AG08396 (cell line): ENCODE measurements around the gene LRRK1.
"Not testable (repeated sequence)": the region's sequence is repeated elsewhere in the genome, so short reads cannot be mapped to it uniquely, and the experiment has no call there.

Experiments
- DNase-seq: peaks from one replicate; pipeline ENCODE4 v3.0.0; 2012; ENCODE audit warnings: low spot score, mixed read lengths

LRRK1 gene

DNA sequence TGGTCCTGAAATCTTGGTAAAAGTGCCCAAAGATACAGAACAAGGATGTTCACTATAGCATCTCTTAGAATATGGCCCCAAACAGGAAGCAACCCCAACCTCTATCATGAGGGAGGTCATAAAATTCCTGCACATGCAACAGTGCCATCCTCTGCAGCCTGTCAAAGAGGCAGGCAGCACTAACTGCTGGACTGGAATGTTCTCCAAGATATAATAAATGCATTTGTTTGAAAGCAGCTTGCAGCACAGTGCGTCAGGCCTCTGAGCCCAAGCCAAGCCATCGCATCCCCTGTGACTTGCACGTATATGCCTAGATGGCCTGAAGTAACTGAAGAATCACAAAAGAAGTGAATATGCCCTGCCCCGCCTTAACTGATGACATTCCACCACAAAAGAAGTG lies 153.1 kb downstream of the LRRK1 start:
- not testable (repeated sequence) for DNase-seq

DNA sequence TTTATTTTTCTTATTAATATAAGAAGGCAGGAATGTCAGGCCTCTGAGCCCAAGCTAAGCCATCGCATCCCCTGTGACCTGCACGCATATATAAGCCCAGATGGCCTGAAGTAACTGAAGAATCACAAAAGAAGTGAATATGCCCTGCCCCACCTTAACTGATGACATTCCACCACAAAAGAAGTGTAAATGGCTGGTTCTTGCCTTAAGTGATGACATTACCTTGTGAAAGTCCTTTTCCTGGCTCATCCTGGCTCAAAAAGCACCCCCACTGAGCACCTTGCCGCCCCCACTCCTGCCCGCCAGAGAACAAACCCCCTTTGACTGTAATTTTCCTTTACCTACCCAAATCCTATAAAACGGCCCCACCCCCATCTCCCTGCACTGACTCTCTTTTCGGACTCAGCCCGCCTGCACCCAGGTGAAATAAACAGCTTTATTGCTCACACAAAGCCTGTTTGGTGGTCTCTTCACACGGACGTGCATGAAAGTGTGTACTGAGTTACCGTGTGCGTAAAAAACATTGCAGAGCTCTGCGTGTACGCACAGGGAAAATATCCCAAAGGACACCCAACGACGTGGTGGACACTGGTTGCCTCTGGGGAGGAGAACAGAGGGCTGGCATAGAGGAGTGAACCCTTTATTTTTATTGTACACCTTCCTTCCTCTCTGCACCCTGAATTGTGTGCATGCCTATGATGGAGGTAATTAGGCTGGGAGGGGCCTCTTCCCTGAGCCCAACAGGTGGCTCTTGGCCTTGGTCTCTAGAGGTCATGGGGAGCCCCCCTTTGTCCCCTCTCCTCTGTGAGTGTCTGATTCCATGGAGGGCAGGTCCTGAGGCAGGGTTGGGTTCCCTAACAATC lies 158.9 kb downstream of the LRRK1 start:
- DNase-seq = not testable (repeated sequence)

DNA sequence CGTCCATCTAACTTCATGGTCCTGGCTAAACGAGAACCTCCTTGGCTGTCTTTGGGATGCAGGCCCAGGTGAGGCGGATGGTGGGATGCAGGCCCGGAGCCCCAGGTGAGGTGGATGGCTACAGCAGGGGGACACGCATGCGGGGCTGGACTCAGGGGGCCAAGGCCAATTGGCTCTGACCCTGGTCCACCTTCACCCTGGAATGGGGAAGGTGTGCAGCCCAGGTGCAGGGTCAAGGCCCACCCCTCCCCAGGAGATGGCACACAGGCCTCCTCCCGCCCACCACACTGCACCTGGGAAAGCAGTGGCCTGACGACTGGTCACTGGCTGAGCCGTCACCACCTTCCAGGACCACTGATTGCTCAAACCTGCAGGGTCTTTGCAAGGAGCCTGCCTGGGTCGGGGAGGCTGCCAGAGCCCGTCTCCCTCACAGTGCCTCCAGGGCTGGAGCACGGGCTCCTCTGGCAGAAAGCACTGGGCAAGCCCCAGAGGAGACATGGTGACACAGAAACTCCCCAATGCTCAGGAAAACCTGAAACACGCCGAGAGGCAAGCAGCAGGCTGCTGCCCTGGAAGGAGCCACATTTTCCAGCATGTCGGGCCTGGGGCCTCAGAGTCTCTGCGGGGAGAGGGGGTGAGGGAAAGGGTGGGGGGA lies 159.6 kb downstream of the LRRK1 start:
- no peak for DNase-seq

DNA sequence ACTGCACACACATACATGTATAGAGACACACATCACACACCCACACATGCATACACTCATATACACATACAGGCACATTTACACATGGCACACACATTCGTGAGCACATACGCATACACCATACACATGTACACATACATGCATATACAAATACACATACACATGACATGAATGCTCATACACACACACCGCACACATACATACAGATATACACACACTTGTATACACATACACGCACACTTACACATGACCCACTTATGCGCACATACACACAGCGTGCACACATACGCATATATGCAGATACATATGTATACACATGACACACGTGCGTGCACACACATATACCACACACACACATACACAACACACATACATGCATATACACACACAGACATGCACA lies 162.7 kb downstream of the LRRK1 start:
- no peak for DNase-seq

DNA sequence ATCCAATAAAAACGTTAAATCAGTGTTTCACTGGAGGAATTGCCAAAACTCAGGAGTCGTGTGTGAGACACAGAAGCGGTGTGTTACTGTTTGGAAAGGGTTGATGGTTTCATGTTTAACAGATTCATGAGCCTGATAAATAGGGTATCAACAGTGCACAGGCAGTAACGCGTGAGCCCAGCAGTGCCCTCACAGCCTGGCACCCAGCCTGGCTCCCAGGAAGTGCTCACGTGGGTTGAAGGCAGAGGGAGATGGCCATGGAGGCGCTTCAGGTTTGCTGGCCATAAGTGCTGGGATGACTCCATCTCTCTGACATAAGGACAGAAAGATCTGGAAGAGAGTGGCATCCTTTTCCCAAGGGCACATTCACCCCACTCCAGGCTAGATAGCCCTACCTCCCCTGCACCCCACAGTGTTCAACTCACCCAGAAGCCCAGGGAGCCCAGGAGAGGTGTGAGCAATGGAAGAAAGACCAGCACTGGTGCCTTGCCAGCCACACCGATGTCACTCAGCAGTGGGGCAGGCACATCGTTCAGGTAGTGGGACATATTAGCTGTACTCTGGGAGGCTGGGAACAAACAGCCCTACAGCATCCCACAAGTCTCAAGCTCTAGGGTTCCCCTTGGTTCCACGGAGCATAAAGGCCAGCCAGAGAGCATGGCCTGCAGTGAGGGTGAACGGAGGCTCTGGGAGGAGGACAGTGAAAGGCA lies 164.3 kb downstream of the LRRK1 start:
- DNase-seq = no peak

DNA sequence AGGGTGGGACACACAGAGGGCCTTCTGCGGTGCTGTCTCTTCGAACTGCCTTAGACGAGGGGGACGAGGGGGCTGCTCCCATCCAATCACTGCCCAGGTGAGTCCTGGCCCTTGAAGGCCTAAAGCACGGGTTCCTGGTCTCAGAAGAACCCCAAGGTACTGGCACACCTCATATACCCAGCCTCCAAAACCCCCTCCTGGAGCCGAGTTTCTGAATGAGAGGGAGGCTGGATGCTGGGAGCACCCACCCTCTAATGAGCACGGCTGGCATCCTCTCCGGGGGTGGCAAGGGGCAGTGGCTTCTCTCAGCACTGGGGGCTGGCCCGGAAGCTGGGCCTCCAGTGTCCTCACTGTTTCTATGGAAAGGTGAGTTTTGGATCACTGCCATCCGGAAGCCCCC lies 165.6 kb downstream of the LRRK1 start:
- DNase-seq = no peak

DNA sequence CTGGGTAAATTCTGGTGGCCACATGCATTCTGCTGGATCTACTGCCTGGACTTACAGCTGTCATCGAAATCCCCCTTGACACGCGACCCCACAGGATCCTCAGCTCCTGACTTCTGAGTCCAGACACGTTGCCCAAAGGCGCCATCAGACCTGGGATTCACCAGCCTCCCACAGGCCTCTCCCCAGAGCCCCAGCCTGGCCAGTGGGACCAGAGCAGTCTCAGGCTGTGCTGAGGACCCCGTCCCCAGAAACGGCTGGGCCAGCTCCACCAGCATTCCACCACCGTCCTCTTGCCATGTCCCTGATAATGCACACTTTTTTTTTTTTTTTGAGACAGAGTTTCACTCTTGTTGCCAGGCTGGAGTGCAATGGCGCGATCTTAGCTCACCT lies 166.1 kb downstream of the LRRK1 start:
- no peak for DNase-seq

DNA sequence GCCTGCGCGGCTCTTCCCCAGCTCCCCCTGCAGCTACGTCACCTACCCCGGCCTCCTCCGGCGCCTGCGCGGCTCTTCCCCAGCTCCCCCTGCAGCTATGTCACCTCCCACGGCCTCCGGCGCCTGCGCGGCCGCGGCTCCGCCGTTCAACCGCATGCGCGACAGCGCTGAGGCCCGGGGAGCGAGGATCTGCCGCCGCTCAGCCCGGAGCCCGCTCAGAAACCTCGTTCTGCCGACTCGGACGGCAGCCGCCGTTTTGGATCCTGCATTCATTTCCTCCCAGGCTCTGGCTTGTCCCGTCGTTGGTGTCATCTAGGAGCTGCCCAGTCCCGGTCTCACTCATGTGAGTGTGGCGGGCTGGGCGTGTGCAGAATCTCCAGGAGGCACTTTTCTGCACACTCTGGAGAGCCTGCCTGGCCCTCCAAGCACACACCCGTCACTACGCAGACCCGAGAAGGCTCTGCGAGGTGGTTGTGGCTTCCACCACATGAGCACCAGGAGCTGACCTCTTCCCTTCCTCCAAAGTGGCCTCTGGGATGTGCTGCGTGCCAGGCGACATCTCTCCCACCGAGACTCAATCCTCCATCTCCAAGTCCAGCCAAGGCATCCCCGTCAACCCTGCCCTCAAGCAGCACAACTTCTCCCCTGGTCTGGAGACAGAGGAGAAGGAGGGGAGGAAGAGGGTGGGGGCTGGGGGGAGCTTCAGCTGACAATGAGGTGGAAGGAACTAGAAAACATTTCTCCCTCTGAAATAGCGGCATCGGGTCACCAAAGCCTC lies 167.4 kb downstream of the LRRK1 start:
- DNase-seq = no peak

DNA sequence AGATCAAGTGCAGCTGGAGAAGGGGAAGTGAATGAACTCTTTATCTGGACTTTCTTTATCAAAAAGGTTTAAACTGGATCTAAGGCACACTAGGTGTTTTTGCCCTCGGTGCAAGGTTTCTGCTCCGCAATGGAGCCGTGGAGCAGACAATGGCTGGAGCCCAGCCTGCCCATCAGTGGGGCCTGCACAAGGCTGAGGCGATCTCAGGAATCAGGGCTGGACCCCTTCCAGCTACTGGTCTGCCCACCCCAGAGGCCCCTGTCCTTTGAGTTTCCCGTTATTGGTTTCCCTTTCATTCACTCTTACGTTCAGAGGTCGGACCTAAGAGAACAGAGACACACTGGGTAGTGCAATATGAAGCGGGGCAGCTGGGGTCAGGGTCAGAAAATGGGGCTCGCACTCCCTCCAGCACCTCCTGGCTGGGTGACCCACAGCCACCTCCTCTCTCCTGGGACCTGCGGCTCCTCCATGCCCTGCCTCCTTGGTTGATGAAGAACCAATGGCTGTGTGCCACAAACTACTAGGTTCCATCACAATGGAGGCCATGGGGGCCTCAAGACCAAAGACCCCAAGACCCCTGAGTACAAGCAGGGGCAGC lies 168.1 kb downstream of the LRRK1 start:
- no peak for DNase-seq

DNA sequence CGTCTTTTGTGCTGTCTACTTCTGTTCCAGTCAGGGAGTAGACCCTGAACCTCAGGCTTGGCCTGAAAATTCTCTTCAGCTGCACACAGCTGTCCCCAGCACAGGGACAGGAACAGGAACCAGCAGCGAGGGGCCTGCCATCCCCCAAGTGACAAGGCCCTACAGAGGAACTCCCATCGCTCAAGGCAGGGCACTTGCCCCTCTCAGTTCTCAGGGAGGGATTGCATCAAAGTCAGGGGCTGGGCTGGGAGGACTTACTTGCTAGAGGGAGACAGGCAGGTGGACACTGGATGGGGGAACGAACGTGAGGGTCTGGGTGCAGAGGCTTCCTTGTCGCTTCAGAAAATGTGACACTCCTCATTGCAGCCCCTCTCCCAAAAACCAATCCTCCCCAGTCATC lies 169.1 kb downstream of the LRRK1 start:
- DNase-seq = no peak

DNA sequence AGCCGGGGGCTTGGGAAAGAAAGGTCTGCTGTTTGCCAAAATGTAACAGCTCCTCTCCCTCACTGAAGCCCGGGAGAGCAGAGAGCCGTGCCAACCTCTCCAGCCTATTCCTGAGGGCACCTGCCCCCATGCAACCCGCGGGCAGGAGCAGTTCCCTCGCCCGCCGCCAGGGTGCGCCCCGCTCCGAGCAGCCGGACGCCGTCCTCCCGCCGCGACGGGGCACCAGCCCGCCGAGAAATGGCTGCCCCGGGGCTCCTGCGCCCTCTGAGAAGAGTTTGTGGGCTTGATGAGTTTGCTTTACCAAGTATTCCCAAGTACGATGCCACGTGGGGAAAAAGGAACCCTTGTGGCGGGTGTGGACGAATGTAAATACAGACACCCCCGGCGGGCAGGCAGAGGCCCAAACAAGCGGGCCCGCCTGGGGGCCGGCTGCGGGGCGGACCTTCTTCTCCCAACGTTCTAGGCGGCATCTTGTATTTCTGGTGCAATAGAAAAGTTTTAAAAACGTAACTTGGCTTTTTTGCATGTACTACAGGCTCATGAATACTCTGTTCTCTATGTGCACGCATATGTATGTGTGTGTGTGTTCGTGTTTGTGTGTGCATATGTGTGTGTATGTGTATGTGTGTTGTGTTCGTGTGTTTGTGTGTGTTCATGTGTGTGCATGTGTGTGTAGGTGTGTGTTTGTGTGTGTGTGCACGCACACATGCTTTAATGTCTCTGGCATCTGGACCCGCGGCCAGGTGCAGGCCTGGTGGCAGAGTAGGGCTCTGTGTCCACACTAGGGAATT lies 169.8 kb downstream of the LRRK1 start:
- DNase-seq = peak; percentile 82

DNA sequence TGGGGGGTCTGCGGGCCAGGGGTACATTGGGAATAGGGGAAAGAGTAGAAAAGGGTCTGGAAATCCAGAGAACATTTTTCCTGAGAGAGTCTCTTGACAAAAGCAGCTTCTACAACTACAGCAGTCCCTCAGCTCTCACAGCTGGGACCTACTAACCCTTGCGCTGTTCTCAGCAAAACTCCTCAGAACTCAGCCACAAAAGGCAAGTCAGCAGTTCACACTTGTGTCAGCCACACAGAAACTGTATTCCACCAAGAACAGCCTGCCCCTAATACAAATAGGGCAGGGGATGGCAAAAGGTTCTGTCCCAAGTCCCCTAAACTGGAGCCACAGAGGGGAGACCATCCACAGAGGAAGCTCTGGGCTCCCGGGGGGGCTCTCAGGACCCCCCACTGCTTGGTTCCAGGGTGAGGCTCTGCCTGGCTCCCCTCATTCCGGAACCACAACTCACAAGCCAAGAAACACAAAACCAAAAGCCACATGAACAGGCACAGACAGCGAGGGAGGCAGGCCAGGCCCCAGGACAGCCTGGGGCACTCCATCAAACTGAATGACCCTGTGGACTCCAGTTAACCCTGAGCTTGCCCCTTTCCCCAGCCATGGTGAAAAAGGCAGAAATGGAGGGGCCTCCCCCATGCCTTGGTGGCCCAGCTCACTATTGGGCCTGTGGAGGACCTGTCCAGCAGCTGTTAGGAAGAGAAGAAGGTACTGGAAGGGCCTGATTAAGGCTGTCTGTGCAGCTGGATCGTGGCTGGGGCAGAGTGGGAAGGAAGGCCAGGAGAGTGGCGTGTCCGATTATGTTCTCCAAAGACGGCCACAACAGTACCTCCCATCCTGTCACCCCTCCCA lies 170.6 kb downstream of the LRRK1 start:
- no peak for DNase-seq

DNA sequence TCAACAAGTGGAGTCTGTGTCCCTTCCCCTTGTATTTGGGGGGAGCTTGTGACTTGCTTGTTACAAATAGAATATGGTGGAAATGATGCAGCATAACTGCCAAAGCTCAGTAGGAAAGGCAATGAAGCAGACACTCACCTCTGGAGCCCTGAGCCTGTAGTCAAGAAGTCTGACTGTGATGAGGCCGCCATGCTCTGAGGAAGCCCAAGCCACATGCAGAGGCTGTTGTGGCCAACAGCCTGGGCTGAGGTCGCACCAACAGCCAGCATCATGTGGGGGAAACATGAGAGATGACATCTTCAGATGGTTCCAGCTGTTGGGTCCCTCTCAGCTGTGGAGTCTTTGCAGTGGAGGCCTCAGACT lies 171.3 kb downstream of the LRRK1 start:
- DNase-seq = no peak

DNA sequence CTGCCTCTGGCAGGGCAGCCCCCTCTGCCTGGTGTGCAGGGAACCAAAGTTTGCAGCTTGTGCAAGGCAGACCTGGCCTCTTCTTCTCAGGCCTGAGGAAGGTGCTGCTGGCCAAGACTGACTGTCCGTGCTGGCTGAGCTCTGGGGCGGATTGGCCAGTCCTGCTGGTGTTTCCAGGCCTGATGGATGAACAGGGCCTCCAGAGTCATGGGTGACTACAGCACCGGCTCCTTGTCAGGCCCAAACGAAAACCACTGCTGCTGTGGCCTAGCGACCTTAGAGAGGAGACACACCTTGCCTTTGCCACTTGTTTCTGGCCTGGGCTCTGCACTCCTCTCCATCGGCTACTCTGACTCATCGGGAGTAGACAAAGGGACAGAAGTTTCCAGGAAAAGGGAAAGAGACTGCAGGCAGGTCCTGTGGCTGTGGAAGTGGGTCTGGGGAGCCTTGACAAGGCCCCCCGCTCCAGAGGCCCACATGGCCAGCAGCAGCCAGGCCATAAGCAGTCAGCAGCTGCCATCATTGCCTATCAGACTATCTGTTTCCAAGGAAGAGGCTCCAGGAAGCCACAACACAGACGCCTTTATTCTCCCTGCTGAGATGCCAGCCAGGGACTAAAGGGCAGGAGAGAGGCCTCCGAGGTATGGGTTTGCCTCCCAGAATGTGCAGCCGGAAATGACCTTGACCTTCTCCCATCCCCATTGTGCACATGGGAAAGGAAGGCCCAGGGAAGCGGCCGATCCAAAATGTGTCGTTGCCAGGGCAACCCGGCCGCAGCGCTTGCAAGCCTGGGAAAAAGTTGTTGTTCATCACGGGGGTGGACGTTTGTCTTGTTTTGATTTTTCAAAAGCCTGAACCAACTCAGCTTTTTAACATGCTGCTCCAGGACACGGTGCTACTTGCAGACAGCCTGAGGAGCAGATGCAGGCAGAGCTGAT lies 172.2 kb downstream of the LRRK1 start:
- DNase-seq = peak; percentile 70

DNA sequence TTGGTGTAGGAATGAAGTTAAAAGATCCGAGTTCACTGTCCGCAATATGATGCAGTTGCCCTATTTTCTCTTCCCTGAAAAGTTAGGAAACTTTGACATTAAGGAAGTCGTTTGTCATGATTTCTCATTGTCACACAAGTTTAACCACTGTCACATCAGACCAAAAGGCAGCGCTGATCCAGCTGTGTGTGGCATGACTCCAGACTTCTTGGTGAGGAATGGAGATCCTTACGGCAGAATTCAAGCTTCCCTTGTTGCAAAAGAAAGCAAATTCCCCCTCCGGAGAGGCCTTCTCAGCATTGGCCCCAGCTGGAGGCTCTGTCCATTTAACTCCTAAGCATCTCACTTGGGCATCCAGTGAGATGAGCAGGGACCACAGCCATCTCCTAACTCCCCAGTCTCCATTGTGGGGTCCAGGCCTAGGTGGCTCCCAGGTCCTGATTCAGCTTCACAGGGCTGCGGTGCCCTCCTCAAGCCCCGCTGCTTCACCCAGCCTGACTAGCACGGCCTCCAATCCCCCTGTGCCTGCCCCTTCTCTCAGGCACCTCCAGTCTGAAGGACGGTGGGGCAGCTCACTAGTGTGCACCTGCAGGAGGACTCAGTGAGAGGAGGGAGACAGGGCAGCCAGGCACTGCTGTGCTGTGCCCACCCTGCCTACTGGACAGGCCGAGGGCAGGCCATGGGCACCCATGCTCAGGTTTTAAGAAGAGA lies 173.2 kb downstream of the LRRK1 start:
- DNase-seq = no peak

DNA sequence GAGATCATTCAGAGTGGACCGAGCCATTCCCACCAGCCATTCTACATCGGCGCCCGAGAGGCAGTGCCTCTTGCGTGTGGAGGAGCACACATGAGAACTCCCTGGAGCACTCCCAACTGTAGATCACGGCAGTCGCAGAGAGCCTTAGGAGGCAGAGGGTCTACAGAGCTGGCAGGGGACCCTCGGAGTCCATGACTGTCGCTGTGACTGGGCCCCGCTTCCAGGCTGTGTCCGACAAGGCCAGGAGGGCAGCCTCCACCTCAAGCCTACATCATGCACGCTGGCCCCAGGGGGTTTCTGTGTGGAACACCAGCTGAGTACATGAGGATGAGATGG lies 173.7 kb downstream of the LRRK1 start:
- no peak for DNase-seq

DNA sequence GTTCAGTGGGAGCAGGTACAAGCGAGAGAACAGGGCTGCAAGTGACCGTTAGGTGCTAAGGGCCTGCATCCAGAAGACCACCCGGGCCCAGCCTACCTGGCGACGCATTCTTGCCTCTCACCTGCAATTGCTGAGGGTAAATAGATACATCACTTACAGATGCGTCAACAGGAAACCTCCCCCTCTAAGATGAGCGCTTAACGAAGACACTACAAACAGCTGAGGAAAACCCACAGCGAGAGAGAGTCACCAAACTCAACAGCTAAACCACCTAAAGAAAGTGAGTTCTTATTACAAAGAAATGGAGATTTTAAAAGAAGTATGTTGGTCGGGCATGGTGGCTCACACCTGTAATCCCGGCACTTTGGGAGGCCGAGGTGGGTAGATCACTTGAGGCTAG lies 174.8 kb downstream of the LRRK1 start:
- no peak for DNase-seq

DNA sequence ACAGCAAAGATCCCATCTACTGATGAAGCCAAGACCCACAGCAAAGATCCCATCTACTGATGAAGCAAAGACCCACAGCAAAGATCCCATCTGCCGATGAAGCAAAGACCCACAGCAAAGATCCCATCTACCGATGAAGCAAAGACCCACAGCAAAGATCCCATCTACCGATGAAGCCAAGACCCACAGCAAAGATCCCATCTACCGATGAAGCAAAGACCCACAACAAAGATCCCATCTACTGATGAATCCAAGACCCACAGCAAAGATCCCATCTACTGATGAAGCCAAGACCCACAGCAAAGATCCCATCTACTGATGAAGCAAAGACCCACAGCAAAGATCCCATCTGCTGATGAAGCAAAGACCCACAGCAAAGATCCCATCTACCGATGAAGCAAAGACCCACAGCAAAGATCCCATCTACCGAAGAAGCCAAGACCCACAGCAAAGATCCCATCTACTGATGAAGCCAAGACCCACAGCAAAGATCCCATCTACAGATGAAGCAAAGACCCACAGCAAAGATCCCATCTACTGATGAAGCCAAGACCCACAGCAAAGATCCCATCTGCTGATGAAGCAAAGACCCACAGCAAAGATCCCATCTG lies 176.7 kb downstream of the LRRK1 start:
- DNase-seq = not testable (repeated sequence)
